ENCODE data around the gene CALU.

CALU gene

DNA sequence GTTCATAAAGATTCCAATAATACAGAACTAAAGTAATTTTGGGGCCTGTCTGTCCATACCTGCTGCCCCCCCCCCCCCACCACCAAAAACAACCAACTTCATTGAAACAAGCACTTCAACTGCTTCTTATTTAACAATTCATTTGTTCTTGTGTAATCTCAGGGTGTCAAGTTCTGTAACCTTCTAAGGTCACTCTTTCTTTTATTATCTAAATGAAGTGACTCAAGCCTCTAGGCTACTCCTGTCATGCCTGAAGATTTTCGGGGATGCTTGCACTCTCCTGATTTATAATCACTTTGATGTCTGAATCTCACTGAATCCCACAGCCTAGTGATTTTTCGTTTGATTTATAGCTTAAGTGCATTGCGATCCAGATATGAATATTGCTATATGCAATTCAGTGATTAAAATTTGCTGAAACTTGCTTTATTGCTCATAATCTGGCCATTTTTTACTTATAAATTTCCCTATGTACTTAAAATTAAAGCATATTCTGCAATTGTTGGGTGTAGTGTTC lies 39.9 kb upstream of the CALU start:
- DNase-seq (ENCODE audit: low spot score) = no peak
- TF ChIP-seq, protein P1, sequence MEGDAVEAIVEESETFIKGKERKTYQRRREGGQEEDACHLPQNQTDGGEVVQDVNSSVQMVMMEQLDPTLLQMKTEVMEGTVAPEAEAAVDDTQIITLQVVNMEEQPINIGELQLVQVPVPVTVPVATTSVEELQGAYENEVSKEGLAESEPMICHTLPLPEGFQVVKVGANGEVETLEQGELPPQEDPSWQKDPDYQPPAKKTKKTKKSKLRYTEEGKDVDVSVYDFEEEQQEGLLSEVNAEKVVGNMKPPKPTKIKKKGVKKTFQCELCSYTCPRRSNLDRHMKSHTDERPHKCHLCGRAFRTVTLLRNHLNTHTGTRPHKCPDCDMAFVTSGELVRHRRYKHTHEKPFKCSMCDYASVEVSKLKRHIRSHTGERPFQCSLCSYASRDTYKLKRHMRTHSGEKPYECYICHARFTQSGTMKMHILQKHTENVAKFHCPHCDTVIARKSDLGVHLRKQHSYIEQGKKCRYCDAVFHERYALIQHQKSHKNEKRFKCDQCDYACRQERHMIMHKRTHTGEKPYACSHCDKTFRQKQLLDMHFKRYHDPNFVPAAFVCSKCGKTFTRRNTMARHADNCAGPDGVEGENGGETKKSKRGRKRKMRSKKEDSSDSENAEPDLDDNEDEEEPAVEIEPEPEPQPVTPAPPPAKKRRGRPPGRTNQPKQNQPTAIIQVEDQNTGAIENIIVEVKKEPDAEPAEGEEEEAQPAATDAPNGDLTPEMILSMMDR (IDR thresholded peaks at IDR 0.05; ENCODE audit: extremely low read depth, missing control alignments) = no peak

DNA sequence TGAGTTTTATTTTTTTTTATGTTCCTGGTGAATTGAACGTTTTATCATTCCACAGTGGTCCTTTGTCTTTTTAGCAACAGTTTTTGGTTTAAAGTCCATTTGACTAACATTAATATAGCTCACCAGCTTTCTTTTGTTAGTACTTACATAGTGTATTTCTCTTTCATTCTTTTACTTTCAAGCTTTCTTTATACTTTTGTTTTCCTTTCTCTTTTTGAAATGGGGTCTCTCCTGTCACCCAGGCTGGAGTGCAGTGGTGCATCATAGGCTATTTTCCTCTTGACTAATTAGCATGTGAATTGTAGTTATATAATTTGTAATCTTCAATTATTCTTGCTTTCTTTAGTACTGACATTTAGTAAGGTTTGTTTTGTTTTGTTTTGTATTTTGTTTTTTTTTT lies 39.3 kb upstream of the CALU start:
- TF ChIP-seq, protein P1 (IDR thresholded peaks at IDR 0.05; ENCODE audit: extremely low read depth, missing control alignments) = no peak
- DNase-seq (ENCODE audit: low spot score) = no peak

DNA sequence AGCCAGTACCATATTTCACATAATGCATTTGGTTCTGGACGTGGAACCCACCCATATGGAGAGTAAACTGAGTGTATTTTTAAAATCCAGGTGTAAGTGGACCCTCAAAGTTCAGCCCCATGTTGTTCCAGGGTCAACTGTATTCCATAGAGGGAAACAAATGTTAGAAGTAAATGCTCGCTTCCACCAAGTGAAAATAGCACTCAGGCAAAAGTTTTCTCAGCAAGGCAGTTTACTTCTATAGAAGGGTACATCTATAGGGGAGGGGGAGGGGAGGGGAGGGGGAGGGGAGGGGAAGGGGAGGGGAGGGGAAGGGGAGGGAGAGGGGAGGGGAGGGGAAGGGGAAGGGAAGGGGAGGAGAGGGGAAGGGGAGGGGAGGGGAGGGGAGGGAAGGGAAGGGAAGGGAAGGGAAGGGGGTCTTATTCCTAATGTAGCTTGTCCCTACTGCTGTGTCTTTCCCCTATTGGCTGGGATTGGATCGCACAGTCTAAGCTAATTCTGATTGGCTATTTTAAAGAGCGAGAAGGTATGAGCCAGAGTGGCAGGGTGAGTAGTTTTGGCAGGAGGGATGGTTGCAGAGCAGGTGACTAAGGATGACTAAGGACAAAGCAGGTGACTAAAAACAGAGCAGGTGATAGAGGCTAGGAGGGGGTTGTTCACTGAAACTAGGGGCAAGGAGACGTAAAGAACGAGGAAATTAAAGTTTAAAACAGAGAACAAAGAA lies 37.9 kb upstream of the CALU start:
- TF ChIP-seq, protein P1 (IDR thresholded peaks at IDR 0.05; ENCODE audit: extremely low read depth, missing control alignments) = no peak
- DNase-seq (ENCODE audit: low spot score) = no peak

DNA sequence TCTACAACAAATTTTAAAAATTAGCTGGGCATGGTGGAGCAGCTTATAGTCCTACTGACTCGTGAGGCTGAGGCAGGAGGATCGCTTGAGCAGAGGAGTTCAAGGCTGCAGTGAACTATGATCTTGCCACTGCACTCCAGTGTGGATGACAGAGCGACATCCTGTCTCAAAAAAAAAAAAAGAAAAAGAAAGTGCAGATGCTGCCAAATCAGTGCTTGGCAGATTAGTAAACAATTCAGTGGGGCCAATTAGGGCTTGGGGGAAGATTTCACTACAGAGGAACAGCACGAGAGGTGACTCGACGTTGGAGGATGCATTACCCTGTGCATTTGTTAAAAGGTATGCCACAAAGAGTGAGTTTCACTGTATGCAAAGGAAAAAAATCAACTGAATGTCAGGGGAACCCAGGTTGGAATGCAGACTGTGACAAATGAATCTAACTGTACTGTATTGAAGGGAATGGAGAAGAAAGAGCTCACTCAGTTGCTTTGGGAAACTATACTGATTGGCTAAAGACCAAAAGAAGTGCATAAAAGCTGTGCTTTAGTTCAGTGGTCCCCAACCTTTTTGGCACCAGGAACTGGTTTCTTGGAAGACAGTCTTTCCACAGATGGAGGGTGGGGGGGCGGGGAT lies 35.4 kb upstream of the CALU start:
- TF ChIP-seq, protein P1 (IDR thresholded peaks at IDR 0.05; ENCODE audit: extremely low read depth, missing control alignments) = no peak
- DNase-seq (ENCODE audit: low spot score) = no peak

DNA sequence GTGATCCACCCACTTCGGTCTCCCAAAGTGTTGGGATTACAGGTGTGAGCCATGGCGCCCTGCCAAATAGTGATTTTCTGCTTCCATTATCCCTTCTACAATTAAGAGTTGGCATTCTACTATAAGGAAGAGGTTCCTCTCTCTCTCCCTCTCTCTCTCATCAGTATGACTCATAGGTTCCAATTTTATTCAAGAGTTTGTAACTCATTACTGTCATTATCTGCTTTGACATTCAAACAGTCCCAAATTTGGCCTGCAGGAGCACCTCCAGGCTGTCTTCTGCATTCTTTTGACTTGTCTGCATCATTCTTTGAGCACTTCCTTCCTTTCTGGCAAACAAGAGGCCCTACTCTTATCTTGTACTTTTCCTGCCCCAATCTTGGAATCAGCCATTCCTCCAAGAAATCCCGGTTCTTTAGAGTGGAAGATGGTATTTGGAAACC lies 33.2 kb upstream of the CALU start:
- no peak for DNase-seq (ENCODE audit: low spot score)
- TF ChIP-seq, protein P1 (IDR thresholded peaks at IDR 0.05; ENCODE audit: extremely low read depth, missing control alignments) = no peak

DNA sequence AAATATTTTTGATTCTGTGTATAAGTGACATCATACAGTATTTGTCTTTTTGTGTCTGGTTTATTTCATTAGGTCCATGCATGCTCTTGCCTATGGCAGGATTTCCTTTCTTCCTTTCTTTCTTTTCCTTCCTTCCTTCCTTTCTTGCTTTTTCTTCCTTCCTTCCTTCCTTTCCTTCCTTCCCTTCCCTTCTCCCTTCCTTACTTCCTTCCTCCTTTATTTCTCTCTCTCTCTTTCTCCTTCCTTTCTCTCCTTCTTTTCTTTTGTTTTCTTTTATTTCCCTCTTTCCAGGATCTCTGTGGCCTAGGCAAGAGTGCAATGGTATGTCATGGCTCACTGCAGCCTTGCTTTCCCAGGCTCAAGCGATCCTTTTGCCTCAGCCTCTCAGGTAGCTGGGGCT lies 31.4 kb upstream of the CALU start:
- DNase-seq (ENCODE audit: low spot score) = no peak
- TF ChIP-seq, protein P1 (IDR thresholded peaks at IDR 0.05; ENCODE audit: extremely low read depth, missing control alignments) = no peak

DNA sequence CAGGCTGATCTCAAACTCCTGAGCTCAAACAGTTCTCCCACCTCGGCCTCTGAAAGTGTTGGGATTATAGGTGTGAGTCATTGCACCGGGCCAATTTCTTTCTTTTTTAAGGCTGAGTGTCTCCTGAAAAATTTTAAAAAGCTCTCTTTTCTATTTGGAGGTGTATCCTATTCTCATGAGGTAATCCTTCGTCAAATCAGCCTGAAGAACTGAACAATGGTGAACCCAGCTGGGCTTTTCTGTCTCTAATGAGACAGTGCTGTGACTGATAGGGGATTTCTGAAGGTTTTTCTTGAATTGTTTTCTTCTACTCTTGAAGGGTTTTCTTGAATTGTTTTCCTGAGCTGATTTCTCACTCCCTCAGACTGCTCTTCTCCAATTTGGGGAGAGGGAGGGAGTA lies 30.9 kb upstream of the CALU start:
- no peak for DNase-seq (ENCODE audit: low spot score)
- TF ChIP-seq, protein P1 (IDR thresholded peaks at IDR 0.05; ENCODE audit: extremely low read depth, missing control alignments) = no peak
